ENCODE results near the gene ULK1. TPM values are rescaled to one million over a fixed set of nuclear protein-coding genes. Genes with fewer than 3 reads are reported as not detected.

The ULK1 gene
- total RNA-seq, 2 experiments from 2014 or later = 13.3 to 15.5 TPM

DNA sequence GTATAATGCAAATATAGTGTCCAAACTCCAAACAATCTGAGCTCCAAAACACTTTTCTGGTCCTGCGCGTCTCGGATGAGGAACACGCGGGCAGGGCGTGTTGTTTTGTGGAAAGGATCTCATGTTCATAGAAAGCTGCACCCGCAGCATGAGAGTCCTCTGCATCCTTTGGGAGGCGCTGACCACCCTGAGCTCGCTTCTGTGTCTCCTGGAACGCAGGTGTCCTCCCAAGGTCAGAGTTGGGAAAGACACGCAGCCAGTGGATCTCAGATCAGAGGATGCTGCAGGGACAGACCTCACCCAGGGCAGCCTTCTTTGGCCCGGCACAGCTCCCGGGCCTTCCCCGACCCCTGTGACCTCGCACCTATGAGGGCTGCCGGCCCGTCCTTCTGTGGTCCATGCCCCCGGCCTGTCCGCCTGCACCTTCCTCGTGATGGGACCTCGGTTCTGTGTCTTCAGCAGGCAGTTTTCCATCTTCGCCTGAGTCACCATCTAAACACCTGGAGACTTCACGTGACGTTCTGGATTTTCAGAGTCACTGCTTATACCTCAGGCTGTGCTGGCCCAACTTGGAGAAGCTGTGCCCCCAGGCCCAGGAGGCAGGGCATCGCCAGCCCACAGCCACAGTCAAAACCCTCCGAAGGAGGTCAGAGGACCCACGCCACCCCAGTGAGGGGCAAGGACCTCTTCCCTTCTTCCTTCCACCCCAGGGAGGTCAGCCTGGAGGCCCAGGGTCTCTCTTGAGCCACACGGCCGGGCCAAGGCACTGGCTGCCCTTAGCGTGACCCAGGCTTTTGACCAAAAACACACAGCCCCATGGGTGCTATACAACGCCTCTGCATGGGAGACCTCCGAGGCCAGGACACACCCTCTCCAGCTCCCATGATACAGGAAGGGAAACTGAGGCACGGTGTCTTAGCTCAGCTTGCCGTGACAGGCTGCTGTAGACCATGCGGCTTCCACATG lies 40.3 kb upstream of the ULK1 start:
- TF ChIP-seq, protein P1, sequence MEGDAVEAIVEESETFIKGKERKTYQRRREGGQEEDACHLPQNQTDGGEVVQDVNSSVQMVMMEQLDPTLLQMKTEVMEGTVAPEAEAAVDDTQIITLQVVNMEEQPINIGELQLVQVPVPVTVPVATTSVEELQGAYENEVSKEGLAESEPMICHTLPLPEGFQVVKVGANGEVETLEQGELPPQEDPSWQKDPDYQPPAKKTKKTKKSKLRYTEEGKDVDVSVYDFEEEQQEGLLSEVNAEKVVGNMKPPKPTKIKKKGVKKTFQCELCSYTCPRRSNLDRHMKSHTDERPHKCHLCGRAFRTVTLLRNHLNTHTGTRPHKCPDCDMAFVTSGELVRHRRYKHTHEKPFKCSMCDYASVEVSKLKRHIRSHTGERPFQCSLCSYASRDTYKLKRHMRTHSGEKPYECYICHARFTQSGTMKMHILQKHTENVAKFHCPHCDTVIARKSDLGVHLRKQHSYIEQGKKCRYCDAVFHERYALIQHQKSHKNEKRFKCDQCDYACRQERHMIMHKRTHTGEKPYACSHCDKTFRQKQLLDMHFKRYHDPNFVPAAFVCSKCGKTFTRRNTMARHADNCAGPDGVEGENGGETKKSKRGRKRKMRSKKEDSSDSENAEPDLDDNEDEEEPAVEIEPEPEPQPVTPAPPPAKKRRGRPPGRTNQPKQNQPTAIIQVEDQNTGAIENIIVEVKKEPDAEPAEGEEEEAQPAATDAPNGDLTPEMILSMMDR (IDR thresholded peaks at IDR 0.05) = no peak
- Mint-ChIP-seq H3K27ac (no peak overlapping the region), H3K9me3 (no peaks in the 10 kb centered on the region), H3K36me3 (ENCODE audit: low read depth) (no peaks in the 10 kb centered on the region), H3K4me3 (no peak overlapping the region), H3K27me3 (no peaks in the 10 kb centered on the region), H3K4me1 (ENCODE audit: low read depth) (peaks cover 3% of the 10 kb centered on the region)
- ChIA-PET CTCF (no interaction called here), POLR2A (no interaction called here)
- DNase-seq (no peak), ATAC-seq (no peak)
- intact Hi-C loops (cut with micrococcal nuclease) = no loop called here

- TF ChIP-seq, protein P1 (IDR thresholded peaks at IDR 0.05) = no peak
- H3K4me1 Mint-ChIP-seq (ENCODE audit: low read depth) = peaks cover 3% of the 10 kb centered on the region
These were observed 39.5 kb upstream of the ULK1 start for GRCh38 chr12:131854861-131855476.

DNA sequence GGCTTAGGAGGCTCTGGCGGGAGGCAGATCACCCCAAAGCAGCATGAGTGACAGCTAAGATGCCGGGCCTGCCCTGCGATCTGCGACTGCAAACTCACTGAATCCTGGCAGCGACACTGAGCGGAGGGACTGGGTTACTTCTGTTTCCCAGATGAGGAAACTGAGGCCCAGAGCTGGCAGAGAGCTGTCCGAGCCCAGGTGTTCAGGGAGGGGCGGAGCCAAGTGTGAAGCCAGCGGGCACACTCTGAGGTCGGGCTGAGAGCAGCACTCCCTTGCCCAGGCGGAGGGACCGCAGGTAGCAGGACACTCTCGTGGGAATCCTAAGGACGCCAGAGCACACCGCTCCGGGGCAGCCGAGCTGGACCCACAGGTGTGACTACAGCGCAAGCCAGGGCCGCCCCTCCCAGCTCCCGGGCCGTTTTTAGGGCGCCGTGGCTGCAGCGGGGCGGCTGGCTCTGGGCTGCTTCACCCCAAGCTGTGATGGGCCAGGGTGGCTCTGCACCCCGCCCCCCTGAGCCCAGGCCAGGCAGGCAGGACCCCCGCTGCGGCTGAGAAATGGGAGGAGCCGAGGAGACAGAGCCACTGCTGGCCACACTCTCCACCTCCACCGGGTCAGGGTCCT lies 38.8 kb upstream of the ULK1 start:
- CTCF ChIA-PET = no interaction called here
- TF ChIP-seq, protein P1 (IDR thresholded peaks at IDR 0.05) = no peak
- intact Hi-C loops (cut with micrococcal nuclease) = no loop called here
- POLR2A ChIA-PET = no interaction called here
- Mint-ChIP-seq H3K4me3 (no peak overlapping the region), H3K36me3 (ENCODE audit: low read depth) (no peaks in the 10 kb centered on the region), H3K9me3 (no peaks in the 10 kb centered on the region), H3K4me1 (ENCODE audit: low read depth) (peaks cover 5% of the 10 kb centered on the region), H3K27ac (no peak overlapping the region), H3K27me3 (no peaks in the 10 kb centered on the region)
- ATAC-seq (no peak), DNase-seq (no peak)

More at GRCh38 chr12:131854861-131855476, 39.5 kb upstream of the ULK1 start:
- ChIA-PET CTCF (no interaction called here), POLR2A (no interaction called here)
- H3K9me3 Mint-ChIP-seq = no peaks in the 10 kb centered on the region
- ATAC-seq (no peak), DNase-seq (no peak)
- no peaks in the 10 kb centered on the region for H3K36me3 Mint-ChIP-seq (ENCODE audit: low read depth)
- H3K4me3 Mint-ChIP-seq = no peak overlapping the region
- intact Hi-C loops (cut with micrococcal nuclease) = no loop called here
- no peaks in the 10 kb centered on the region for H3K27me3 Mint-ChIP-seq
- H3K27ac Mint-ChIP-seq = no peak overlapping the region

DNA sequence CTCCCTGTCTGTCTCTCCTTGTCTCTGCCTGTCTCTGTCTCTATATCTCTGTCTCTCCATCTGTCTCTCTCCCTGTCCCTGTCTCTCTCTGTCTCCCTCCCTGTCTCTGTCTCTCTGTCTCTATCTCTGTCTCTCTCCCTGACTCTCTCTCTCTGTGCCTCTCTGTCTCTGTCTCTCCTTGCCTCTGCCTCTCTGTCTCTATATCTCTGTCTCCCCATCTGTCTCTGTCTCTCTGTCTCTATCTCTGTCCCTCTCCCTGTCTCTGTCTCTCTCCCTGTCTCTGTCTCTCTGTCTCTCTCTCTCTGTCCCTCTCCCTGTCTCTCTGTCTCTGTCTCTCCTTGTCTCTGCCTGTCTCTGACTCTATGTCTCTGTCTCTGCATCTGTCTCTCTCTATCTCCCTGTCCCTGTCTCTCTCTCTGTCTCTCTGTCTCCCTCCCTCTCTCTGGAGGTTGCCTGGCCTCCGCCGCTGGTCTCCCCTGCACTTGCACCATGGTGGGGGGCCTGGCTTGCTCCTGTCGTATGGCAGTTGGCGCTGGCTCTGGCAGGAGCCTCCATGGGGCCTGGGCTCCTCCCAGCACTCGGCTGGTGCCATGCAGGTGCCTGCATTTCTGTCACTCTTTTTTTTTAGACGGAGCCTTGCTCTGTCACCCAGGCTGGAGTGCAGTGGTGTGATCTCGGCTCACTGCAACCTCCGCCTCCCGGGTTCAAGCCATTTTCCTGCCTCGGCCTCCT lies 37.9 kb upstream of the ULK1 start:
- TF ChIP-seq, protein P1 (IDR thresholded peaks at IDR 0.05) = no peak
- Mint-ChIP-seq H3K27ac (no peak overlapping the region), H3K9me3 (no peaks in the 10 kb centered on the region), H3K4me3 (no peak overlapping the region), H3K4me1 (ENCODE audit: low read depth) (peaks cover 8% of the 10 kb centered on the region), H3K27me3 (no peaks in the 10 kb centered on the region), H3K36me3 (ENCODE audit: low read depth) (no peaks in the 10 kb centered on the region)
- POLR2A ChIA-PET = no interaction called here
- intact Hi-C loops (cut with micrococcal nuclease) = no loop called here
- CTCF ChIA-PET = no interaction called here
- ATAC-seq = no peak
- no peak for DNase-seq

Data from activated CD8-positive, alpha-beta T cell treated with anti-CD3 and anti-CD28 coated beads for 36 hours (primary cell).